GM21528 (cell line): Measurements from ENCODE around the gene HOXC10.

Source experiments
- ATAC-seq: cut with Tn5 transposase; IDR thresholded peaks from one replicate; pipeline ENCODE4 v1.9.1; 2021; ENCODE audit warnings: mild to moderate bottlenecking, moderate library complexity; ENCODE audit not compliant: unreplicated experiment, low FRiP score

The HOXC10 gene

DNA sequence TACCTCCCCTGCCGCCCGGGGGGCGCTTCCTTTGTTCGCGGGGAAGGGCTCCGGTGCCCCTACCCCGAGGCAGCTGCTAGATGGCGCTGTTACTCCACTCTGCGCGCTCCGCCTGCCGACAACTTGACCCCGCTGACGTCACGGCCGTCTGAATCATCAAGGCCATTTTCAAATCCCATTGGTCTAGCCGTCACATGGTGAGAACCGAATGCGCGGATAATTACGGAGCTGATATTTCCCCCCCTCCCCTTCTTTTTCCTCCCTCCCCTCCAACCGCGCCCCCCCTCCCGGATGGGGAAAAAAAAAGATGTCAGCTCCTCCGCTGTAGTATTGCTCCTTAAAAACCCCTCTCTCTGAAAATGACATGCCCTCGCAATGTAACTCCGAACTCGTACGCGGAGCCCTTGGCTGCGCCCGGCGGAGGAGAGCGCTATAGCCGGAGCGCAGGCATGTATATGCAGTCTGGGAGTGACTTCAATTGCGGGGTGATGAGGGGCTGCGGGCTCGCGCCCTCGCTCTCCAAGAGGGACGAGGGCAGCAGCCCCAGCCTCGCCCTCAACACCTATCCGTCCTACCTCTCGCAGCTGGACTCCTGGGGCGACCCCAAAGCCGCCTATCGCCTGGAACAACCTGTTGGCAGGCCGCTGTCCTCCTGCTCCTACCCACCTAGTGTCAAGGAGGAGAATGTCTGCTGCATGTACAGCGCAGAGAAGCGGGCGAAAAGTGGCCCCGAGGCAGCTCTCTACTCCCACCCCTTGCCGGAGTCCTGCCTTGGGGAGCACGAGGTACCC lies at the start of gene HOXC10:
HOXC10 (plus strand) TSS at position 246 of the 791 bp plus-strand sequence; CDS start at position 360, 114 bp downstream.
- no peak for ATAC-seq

DNA sequence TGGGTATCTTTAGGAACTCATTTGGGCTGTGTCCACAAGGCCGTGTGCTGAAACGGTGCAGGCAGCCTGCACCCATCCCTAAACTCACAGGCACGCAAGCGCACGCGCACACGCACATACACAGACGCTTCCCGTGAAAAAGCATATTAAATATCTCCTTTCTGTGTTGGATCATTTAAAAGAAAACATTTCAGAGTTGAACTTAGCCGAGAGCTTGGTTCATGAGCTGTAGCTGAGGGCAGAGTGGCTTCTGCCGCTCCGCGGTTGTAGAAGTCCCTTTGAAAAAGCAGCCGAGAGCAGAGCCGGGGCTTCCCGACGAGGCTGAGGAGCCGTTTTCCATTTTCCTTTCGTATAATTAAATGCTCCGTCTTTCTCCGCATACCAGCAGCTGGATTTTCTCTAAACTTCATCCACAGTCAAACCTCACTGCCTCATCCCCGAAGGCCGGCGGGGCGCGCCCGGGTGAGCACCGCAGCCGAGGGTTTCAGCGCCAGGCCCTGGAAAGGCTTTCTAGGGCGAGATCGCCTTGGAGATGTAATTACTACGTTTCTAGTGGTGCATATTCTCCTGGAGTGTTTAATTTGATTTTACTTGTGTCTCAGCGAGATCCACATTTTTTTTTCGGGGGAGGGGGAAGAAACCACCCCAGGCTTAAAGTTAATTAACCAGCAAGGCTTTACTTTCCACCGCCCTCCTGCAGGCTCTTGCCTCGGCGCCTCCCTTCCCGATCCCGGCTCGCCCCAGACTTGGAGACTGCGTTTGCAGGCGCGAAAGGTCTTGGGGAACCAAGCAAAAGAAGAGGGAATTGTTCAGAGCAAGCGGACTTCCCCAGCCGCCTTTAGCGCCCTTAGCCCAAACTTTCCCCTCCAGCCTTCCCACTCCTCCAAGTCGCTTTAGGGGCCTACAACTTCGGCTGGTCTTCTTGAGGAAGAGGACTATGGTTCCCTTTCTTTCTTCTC lies 49.3 kb upstream of the HOXC10 start:
- no peak for ATAC-seq

DNA sequence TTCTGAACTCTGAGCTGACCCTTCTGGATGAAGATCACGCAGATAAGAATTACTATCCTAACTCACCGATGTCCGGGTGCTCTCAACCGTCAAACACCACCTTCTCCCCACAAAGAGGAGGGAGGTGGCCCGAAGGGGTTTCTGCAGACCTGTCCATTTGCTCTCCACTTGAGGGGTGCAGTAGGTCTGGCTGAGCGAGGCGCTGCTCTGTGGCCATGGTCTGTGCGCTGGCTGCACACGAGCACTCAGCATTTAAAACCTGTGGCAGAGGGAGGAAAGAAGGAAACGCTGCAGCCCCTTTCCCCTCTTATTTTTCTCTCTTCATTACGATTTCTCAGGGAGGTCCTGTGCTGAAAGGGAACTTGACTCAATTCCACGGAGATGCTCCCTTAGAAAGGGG lies 47.8 kb upstream of the HOXC10 start:
- no peak for ATAC-seq

DNA sequence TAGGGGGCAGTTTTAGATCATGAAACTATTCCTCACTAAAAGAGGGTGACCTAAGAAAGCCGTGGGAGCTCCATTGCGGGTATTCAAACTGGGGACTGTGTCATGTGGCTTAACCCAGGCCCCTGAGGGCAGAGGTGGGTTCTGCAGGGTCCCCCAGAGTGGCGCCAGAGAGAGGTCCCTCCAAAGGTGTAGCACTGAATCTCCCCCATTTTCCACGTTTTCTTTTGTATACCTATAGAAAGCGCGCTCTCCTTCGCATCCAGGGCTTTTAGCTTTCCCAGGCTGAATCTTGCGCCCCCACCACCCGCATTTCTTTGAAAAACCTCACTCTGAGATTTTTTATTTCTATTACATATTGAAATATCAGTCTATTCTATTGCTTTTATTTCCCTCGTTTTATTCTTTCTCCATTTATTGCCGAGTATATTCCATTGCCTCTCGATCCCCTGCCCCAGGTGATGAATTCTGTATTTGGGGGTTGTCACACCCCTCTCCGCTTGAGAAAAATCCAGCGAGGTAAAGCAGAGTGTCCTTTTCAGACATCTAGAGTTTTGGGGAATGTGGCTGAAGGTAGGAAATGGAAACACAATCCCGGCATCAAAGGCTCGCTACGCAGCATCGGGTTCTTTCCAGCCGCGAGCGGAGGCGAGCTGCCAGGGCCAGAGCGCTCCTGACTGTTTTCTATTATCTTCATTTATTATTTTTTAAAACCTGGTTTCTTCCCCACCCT lies 47.2 kb upstream of the HOXC10 start:
- ATAC-seq, result no peak

DNA sequence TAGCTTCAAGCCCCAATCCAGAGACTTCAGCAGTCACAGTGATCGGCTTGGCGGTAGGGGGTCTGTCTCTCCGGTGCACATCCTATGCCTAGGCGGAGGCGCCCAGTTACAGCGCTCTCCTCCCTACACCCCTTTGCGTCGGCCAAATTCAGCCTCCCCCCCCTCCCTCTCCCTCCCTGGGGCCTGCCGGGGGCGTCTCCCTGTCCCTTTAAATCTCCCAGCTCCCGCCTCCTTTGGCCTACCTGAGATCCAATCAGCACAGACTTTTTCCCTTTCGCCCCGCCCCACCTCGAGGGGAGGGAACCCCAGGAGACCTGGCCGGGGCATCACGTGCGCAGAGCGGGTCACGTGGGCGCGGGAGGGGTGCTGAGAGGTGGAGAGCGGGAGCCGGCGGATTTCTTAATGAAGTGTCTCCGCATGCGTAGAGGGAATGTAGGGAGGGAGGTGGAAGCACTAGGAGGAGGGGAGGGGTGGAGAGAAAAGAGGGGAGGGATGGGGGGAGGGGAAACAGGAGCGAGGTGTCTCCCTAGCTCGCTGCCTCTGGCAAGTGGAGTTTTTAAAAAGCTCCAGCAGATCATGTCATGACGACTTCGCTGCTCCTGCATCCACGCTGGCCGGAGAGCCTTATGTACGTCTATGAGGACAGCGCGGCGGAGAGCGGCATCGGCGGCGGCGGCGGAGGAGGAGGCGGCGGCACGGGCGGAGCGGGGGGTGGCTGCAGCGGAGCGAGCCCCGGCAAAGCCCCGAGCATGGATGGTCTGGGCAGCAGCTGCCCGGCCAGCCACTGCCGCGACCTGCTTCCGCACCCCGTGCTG lies 46.4 kb upstream of the HOXC10 start, which contains the start of gene HOXC13:
HOXC13 (plus strand) TSS at position 506 of the 815 bp plus-strand sequence; CDS start at position 582, 76 bp downstream.
- ATAC-seq, result no peak

DNA sequence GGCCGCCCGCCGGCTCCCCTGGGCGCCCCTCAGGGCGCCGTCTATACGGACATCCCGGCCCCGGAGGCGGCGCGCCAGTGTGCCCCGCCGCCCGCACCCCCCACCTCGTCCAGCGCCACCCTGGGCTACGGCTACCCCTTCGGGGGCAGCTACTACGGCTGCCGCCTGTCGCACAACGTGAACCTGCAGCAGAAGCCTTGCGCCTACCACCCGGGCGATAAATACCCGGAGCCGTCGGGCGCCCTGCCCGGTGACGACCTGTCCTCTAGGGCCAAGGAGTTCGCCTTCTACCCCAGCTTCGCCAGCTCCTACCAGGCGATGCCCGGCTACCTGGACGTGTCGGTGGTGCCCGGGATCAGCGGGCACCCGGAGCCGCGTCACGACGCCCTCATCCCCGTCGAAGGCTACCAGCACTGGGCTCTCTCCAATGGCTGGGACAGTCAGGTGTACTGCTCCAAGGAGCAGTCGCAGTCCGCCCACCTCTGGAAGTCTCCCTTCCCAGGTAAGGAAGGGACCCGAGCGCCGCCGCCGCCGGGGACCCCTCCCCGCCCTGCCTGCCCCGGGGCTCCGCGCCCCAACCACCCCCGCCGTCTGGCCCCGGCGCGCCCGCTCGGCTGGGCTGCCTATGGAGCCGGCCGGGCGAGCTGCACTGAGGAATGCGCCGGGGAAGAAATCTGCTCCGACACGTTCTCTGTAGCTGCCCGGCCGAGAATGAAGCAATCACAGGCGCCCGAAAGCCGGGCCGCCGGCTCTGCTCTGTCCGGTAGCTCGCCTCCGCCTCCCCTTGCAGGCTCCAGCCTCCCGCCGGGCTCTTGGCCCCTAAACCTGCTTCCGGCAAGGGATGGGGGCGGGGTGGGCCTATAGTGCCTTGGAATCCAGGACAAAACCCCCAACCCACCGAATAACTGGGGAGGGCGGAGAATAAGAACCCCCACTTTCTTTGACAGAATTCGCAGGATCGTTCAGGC lies 45.5 kb upstream of the HOXC10 start:
- ATAC-seq, result no peak

DNA sequence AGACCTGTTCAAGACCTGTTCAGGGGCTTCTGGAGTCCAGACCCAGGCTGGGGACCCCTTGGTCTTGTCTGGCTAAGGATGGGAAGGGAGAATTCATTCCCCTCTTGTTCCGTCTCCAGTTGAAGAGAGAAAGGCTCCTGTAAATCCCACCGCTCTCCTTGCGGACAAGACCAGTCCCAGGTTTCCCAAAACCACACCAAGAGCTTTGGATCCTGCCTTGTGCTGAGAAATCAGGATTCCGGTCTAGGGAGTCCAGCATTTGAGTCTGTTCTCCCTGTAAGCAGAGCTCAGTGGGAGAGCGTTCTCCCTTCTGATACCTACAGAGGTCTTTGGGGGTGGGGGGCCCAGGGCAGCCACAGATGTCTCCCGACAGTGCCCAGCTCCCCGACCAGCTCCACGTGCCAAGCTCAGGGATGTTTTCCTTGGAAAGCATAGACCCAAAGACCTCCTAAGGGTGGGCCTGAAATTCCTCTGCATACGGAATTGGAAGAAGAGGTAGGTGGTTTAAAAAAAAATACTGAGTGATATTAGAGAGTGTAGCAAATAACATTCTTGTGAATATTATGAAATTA lies 44.4 kb upstream of the HOXC10 start:
- no peak for ATAC-seq

DNA sequence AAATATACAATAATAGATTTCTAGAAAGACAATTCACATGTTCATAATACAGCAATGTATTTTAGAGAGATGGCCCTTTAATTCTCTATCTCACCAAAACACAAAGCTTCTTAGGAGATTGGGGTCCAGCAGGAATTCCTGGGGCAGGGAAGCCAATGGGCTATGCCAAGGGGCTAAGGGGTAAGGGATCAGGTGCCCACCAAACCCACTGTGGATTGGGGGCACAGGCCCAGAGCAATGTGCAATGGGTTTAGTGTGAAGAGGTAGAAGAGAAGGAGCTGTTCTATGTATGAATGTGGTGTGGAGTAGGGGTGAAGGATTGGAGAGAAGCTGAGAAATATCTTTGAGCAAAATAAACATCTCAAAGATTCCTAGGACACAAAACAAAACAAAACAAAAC lies 43.8 kb upstream of the HOXC10 start:
- no peak for ATAC-seq

DNA sequence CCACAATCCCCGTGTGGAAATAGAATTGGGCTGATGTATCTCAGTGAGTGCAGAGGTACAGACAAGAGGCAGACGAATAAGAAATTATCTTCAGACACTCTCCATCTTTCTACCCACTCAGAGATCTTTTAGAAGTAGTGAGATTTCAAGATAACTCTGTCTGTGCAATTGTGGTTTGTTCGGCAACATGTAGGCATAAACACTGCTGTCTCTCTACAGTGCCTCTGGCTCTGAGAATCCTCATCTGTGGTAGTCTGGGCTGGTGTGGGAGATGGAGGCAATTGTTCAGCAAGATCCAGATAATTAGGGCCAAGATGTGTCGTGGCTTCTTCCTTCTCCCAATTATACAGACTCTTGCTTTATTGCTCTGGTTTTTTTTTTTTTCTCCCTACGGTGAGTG lies 43.2 kb upstream of the HOXC10 start:
- no peak for ATAC-seq

DNA sequence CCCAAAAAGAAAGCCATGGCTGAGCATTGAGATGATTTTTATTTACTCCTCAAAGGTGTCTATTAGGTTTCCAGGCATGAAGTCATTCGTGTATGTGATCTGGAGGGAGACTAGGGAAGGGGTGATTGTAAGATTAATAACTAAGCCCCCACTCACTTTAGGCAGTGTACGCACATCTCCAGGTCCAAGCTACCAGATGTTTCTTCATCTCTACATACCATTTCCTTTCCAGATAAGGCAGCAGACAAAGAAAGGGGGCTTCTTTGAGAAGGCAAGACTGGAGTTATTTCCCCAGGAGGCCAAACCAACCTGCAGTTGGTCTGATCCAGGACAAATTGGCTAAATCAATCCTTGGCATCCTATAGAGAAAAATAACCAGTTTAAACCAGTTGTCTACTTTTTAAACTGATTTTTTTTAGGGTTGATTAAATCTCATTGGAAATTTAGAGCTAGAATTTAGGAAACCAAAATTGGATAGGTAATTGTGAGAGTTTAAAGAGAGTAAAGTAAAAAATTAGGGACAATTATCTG lies 42.4 kb upstream of the HOXC10 start:
- ATAC-seq, result no peak

DNA sequence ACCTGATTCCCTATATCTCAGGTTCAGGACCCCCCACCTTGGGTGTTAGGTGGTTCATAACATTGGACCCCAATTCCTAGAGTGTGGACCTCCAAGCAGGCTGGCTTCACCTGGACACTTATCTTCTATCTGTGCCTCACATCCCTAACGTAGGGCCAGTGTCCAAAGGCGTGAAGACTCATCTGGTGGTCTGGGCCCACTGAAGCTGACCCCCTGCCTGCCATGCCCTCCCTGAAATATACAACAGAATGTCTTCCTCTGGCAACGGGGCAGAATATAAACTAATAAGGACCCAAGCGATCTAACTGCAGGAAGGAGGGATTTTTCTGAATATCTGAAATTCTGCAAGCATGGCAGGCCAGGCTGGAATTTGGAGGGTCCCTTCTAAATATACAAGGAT lies 40.7 kb upstream of the HOXC10 start:
- ATAC-seq, result no peak

DNA sequence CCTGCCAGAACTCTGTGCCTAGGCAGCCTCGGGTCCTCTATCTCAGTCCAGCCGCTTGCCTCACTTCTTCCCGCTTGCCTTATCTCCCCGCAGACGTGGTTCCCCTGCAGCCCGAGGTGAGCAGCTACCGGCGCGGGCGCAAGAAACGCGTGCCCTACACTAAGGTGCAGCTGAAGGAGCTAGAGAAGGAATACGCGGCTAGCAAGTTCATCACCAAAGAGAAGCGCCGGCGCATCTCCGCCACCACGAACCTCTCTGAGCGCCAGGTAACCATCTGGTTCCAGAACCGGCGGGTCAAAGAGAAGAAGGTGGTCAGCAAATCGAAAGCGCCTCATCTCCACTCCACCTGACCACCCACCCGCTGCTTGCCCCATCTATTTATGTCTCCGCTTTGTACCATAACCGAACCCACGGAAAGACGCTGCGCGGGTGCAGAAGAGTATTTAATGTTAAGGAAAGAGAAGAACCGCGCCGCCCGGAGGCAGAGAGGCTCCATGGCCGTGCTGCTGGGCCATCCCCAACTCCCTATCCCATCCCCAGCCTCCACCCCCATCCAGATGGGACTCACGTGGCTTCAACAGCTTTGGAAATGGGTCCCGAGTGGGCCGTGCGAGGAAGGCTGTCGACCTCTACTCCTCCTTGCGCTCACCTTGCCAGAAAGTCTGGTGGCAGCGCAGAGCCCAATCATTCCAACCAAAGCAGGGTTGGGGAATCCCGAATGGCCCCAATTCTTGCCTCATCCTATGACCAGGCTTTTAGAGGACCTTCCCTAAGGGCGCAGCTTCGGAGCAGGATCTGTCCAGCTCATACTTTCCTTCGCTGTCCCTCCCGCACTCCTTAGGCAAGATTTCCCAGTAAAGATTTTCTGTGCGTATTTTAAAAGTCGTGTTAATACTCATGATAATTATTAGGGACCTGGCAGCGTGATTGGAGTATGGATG lies 39.8 kb upstream of the HOXC10 start:
- ATAC-seq, result no peak

DNA sequence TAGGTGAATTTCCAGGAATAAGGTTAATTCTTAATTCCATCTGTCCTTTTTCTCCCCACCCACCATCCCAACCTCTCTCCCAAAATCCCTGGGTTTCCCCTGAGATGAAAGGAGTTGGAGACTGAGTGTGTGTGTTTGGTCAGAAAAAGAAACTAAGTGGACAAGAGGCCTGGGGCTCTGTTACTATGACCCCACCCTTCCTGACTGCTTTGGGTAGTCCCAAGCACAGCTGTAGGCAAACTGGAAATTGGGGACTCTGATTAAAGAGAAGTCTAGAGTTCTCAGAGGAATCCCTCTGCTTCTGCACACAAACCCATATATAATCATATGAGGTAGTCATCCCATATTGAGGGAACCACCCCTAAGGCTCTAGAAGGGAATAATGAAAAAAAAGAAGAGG lies 37.2 kb upstream of the HOXC10 start:
- ATAC-seq, result no peak

DNA sequence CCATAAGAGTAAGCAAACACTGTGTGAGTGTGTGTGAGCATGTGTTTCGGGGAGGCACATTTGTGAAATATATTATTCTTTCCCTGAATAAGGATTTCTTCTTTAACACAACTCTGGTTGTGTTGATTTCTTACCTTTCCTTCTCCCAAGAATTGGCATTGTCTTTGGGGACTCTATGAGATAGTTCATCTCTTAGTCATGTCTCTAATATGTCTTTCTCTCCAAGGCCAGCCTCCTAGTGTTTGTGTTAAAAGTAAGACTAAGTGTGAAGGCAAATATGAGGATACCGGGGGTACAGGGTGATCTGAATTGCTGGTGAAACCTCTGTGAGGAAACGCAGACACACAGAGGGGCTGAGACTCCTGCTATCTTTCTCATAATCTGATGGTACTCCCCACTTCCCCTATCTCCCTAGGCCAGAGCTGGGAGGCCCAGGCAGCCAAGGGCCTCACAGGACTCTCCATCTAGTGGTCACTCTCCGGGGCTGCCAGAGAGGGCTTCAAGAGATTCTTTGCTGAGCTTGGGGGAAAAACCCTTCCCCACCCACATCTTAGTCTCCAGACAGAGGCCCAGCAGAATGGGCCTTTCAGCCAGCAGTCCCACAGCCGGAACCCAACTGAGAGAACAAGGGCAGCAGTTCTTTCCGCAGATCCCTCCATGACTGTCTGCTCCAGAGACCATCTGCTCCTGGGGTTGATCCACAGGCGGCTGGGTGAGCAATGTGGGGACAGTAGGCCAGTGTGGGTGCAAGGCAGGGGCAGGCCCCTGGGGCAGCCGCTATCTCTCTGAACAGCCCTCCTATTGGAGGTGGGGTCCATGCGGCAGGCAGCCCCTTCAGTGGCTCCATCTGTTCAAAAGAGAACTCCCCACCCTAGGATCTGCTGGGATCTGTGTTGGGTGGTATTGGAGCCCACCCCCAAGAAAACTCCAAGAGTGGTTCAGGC lies 36.0 kb upstream of the HOXC10 start:
- ATAC-seq, result no peak

DNA sequence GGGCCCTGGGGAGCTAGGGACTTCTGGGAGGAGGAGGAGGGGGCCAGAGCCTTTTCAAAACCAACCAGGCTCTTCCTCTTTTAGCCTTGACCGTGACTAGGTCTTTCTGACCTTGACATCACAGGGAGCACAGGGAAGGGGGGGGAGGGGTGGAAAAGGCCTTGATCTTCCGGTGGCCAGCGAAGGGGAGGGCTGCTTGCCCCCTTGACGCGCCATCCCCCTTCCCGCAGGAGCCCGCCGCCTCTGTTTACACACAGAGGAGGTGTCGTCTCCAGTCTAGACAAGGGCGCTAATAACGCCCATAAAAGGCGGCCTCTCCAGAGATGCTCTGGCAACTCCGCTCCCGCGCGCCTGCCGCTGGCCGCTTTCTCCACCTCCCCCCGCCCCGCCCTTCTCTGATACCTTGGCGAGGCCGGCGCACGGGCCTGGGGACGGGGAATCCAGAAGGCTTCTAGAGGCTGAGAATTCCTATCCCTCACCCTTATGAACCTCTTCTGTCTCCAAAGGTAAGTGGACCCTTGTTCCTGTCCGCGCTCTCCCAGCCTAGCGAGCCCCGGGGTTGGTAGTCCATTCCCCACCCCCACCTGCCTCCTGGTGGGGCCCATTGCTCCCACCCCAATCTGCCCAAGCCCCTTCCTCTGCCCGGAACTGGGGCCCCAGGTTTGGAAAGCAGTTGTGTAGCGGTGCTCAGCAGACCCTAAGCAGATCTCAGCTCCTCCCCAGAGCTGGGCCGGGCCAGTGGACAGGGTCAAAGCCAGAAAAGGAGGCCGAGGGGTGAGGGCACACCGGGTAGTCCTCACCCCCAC lies 35.1 kb upstream of the HOXC10 start:
- ATAC-seq, result no peak
